Posterior cingulate gyrus (tissue), 11 donors: ENCODE results near the gene FRMD3.

Source experiments
- DNase-seq, 10 donors: peaks; one replicate each; pipeline versions ENCODE4 v3.0.0 to v3.0.0-alpha.2; 2020 to 2021; ENCODE audit warnings: mixed read lengths in 3 of 10
- intact Hi-C: fragments of 100-400 bp; cut with DNase I; formaldehyde crosslinking; loops from one replicate; pipeline ENCODE4 v1.15.1; 2023

Gene FRMD3

DNA sequence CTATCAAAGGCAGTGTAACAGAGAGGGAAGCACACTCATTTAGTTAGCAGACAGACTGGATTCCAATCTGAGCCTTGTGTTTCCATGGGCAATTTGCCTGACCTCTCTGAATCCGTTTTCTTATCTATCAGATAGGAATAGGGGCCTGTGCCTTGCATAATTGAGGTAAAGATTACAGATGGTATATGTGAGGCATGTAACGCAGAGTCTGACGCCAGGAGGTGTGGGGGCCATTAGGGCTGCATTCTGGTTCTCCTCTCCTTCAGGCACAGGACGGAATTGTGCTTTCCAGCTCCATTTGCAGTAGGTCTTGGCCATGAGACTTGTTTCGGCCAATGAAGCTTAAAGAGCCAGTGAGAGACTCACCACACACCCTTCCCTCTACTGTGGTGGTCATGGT is 97.6 kb downstream of the FRMD3 start:
- no peak for DNase-seq
- intact Hi-C loops, result no loop called here

DNA sequence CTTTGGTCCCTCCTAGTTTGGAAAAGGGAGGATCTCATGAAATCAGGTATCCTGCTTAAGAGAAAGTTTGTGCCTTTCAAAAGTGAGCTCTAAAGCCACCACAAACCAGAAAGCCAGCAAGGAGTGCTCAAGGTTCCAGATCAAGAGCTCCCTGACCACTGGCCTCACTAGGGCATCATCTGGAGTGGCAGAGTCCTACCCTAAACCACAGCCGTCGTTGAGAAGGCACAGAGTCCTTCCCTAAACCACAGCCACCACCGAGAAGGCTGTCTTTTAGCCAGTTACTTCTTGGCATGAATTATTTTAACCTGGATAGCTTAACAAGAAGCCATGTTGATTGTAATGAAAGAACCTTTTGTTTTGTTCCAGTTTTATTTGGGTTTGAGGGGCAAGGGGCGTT is 102.9 kb downstream of the FRMD3 start:
- no peak for DNase-seq
- intact Hi-C loops, result no loop called here

GRCh38 chr9:83434254-83434653 is 103.9 kb downstream of the FRMD3 start:
- intact Hi-C loops, result no loop called here
- DNase-seq, result no peak

DNA sequence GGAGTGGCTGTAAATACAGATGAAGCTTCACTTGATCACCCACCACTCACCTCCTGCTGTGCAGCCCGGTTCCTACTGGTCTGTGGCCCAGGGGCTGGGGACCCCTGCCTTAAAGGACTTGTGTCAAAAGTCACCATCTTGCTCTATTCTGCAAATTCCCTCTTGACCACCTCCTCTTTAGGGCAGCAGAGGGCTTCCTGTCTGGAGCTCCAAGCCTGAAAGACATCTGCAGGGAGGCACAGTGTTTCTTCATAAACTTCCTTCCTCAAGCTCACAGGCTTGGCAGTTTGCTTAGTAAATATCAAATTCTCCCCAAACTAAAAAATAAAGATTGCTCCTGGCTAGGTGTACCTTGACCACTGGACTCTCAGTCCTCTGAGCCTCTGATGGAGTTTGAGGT is 104.4 kb downstream of the FRMD3 start:
- intact Hi-C loops, result no loop called here
- DNase-seq, result no peak

DNA sequence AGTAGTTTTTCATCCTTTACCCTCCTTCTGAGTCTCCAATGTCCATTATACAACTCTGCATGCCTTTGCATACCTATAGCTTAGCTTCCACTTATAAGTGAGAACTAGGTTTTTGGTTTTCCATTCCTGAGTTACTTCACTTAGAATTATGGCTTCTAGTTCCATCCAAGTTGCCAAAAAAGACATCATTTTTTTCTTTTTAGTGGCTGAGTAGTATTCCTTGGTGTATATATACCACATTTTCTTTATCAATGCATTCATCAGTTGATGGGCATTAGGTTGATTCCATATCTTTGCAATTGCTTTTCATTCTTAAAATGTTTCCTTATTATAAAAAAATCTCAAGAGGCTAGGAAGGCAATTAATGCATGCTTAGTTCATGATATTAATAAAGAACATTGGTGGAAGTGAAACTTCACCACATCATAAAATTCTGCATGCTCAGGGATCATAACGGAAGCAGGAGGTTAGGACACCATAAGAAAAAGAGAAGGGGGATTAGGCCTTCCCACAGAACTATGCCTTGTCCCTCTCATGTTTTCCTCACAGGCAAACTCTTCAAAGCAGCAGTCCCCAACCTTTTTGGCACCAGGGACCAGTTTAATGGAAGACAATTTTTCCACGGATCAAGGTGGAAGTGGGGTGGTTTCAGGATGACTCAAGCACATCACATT is 105.2 kb downstream of the FRMD3 start:
- intact Hi-C loops, result no loop called here
- DNase-seq, result no peak

- peak in 7 of 10 donors; percentile 34 to 84 (median 48) for DNase-seq
- intact Hi-C loops, result no loop called here
Observed at GRCh38 chr9:83432104-83432627, 106.0 kb downstream of the FRMD3 start.

- intact Hi-C loops, result no loop called here
- no peak for DNase-seq
Observed at GRCh38 chr9:83431101-83432060, 106.8 kb downstream of the FRMD3 start.

DNA sequence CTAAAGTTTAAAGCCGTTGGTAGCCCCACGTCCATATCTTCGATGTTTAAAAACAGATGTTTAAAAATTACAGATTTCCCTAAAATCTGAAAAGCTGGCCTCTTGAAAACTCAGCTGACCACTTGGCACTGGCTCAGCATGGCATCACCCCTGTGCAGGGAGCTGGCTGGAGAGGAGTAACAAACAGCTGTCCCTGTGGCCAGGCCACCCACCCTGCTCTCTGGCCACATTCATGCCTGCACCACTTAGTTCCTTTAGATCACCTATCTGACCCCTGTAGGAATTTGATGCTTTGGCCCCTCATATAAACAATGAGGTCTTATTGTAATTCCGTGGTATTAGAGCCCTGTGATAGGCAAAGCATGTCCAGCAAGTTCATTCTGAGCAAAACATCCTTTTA is 107.5 kb downstream of the FRMD3 start:
- no peak for DNase-seq
- intact Hi-C loops, result no loop called here

DNA sequence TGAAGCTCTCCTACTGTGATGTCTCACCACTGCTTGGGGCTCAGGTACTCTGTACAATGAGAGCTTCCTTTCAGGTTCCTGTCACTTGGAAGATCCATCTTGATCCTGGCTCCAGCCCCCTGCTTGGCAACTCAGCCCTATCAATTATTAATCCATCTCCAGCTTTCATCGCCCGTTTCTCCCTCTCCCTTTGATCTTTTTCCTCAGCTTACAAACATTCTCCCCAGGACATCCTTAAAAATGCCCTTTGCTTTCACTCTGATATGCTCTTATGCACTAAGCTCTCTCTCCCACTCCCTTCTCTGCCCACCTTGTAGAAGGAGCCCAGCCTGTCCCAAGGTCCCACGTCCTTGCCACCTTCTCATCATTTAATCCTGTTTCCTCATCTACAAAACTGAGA is 109.0 kb downstream of the FRMD3 start:
- no peak for DNase-seq
- intact Hi-C loops, result no loop called here

DNA sequence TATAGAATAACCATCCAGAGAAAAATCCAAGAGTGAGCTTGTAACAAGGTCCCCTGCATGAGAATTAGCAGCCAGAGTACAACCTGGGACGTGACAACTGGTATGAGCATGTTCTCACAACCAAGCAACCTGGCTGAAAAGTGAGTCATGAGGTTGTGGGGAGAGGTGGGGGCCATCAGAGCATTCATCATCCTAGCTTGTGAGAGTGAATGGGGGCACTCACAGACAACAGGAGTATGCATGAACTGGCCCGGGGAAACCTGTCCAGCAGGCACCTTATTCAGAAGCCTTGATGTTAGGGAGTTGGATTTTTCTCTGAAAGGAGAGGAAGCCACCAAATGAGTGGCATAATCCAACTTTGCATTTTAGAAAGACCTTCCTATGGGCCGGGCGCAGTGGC is 113.0 kb downstream of the FRMD3 start:
- intact Hi-C loops, result no loop called here
- no peak for DNase-seq

- intact Hi-C loops, result no loop called here
- DNase-seq, result no peak
Observed at GRCh38 chr9:83424831-83425230, 113.4 kb downstream of the FRMD3 start.

DNA sequence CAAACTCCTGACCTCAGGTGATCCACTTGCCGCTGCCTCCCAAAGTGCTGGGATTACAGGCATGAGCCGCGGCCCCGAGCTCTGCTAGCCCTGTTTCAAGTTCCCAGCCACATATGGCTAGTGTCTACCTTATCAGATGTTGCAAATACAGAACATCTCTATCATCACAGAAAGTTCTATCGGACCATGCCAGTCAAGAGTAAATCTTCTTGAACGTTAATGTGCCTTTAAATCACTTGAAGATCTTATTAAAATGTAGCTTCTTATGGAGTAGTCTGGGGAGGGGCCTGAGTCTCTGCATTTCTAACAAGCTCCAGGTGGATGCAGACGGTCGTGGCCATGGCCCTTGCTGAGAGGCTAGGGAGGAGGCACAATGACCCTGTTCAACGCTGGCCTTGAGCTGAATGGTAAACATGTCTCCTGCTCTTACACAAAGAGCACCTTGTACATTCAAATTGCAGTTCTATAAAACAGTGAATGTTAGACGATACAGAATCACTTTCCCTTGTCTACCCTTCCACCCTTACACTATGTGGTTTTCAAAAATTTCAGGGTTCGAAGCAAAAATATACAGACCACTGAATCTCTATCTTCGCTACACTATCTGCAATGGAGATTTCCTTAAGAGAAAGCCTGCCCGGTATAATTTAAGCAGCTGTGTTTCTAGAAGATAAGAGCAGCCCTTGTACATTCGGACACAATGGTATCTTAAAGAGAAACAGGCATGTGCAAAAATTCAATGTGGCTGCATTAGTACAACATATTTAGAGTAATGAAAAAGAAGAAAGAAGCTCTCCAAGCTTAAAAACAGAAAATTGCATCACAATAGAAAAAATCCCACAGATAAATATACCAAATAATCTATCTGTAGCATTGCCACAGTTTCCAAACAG is 114.1 kb downstream of the FRMD3 start:
- no peak for DNase-seq
- intact Hi-C loops, result no loop called here

- intact Hi-C loops, result no loop called here
- DNase-seq, result no peak
Observed at GRCh38 chr9:83422527-83422926, 115.7 kb downstream of the FRMD3 start.

GRCh38 chr9:83420486-83420885 is 117.7 kb downstream of the FRMD3 start:
- intact Hi-C loops, result no loop called here
- no peak for DNase-seq

DNA sequence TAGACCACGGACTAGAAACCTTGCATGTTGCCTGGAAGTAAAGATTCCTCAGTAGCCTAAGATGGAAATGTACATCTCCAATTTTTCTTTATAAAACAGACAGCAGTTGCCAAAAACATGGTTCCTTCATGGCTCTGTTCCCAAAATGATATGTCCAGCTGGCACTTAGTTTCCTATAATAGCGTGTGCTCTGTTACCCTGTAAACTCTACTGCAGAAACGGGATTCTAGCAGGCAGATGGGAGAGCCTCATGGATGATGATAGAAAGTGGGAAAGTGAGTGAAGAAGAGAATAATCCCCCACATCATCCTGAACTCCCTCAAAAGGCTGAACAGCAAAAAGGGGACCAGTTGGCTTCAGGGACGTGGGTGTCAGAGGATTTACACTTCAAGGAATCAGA is 118.2 kb downstream of the FRMD3 start:
- no peak for DNase-seq
- intact Hi-C loops, result no loop called here

DNA sequence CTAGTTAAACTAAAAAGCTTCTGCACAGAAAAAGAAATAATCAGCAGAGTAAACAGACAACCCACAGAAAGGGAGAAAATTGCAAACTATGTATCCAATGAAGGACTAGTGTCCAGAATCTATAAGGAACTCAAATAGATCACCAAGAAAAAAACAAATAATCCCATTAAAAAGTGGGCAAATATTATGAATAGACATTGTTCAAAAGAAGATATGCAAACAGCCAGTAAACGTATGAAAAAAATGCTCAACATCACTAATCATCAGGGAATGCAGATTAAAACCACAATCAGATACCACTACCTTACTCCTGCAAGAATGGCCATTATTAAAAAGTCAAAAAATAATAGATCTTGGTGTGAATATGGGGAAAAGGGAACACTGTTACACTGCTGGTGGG is 119.9 kb downstream of the FRMD3 start:
- no peak for DNase-seq
- intact Hi-C loops, result no loop called here

DNA sequence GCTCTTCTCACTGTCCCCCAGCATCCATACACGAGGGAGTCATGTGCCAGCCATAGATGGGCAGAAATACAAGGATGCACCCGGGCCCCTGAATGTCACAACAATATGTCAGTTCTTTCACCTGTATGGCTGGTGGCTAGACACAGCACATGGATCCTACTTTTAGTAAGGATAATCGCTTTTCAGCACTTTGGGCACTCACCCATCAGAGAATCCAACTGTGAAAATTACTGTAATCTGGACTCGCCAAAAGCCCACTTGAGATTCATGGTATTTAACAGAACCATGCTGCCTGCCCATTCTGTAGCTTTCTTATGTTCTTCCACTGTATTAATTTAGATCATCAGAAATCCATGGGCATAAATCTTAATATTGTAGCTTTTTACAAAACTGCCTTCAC is 124.8 kb downstream of the FRMD3 start:
- DNase-seq, result no peak
- intact Hi-C loops, result no loop called here

GRCh38 chr9:83410701-83411100 is 127.5 kb downstream of the FRMD3 start:
- DNase-seq, result no peak
- intact Hi-C loops, result no loop called here

GRCh38 chr9:83406921-83407320 is 131.3 kb downstream of the FRMD3 start:
- intact Hi-C loops, result no loop called here

GRCh38 chr9:83405759-83406158 is 132.4 kb downstream of the FRMD3 start:
- no peak for DNase-seq
- intact Hi-C loops, result no loop called here

More at GRCh38 chr9:83406921-83407320, 131.3 kb downstream of the FRMD3 start:
- no peak for DNase-seq
